Measurements from ENCODE around the gene ZNF385A. TPM values are rescaled to one million over a fixed set of nuclear protein-coding genes. Genes with fewer than 3 reads are reported as not detected.
A peak's percentile ranks its signal among the peaks of the same experiment; 100 is the strongest.

Gene ZNF385A
- total RNA-seq, 4 donors from 2014 or later: 24.2 to 38.9 (median 29.3) TPM

DNA sequence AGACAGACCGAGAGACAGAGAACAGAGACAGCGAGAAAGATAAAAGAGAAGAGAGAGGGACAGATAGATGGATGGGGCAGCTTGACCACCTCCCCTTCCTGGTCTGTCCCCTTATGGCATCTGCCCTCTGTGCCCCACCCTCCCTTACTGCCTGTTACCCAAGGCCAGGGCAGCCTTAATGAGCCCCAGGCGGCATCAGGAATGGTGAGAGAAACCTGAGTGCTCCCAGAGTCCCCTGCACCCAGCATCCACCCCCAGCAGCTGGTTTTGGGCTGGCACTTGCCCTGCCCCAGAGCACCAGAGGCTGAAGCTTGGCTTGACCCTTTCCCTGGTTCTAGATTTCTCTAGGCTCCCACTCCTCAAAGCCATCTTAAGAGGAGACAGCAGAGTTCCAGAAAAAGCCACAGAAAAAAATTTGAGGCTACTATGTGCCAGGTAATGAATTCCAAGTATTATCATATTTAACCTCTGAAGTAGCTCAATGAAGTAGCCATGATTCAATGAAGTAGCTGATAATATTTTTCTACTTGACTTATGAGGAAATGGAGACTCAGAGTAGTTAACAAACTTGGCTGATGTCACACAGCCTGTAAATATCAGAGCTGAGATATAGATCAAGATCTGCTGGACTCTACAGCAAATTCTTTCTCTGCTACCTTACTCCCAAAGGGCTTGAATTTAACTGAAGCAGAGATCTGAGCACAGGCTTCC, 2.0 kb upstream of the ZNF385A start:
- TF ChIP-seq POLR2A (IDR thresholded peaks at IDR 0.05): no peak
- intact Hi-C loops (cut with DNase I): no loop called here

DNA sequence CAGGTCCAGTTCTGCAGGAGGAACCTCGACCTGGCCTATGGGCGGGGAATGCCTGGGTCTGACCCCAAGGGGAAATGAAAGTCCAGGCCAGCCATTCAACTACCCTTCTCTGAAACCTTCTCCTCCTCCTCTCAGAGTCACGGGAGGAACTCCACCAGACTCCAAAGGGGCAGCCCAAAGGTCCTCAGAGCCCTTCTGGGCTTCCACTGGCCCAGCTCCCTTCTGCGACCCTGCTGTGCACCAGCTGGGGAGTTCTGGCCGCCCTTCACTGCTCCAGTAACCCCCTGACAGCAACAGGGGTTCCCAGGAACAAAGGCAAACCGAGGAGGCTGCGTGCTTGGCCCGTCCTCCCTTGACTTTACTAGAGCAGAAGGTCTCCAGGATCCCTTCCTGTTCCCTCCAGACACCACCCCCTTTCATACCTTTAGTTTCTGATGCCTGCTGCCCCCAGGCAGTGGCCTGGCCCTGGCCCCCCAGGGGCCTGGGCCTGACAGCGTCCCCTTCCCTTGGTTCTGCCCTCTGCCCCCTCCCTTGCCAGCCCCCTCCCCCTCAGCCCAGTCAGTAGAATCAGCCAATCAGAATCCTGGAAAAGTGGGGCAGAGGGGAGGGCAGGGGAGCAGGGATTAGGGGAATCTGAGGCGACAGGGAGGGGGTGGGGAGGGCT, 850 bp upstream of the ZNF385A start:
- Histone ChIP-seq H3K4me1 (peaks cover 67 to 84% of the 10 kb centered on the region in 2 donors), H3K9me3 (no peaks in the 10 kb centered on the region), H3K27me3 (no peaks in the 10 kb centered on the region), H3K36me3 (no peaks in the 10 kb centered on the region), H3K27ac (peak overlapping the region; percentile 59 to 97 (median 89)), H3K4me3 (replicated peaks in 1 of 3) (no peak overlapping the region)
- DNase-seq: no peak
- 54 to 64% methylated on average over 10 of the region's 10 CpGs for WGBS, 2 donors
- intact Hi-C loops (cut with DNase I): no loop called here
- TF ChIP-seq, protein P1, sequence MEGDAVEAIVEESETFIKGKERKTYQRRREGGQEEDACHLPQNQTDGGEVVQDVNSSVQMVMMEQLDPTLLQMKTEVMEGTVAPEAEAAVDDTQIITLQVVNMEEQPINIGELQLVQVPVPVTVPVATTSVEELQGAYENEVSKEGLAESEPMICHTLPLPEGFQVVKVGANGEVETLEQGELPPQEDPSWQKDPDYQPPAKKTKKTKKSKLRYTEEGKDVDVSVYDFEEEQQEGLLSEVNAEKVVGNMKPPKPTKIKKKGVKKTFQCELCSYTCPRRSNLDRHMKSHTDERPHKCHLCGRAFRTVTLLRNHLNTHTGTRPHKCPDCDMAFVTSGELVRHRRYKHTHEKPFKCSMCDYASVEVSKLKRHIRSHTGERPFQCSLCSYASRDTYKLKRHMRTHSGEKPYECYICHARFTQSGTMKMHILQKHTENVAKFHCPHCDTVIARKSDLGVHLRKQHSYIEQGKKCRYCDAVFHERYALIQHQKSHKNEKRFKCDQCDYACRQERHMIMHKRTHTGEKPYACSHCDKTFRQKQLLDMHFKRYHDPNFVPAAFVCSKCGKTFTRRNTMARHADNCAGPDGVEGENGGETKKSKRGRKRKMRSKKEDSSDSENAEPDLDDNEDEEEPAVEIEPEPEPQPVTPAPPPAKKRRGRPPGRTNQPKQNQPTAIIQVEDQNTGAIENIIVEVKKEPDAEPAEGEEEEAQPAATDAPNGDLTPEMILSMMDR (IDR thresholded peaks at IDR 0.05): no peak
- TF ChIP-seq POLR2A (IDR thresholded peaks at IDR 0.05): no peak

More for the DNA sequence above, 2.0 kb upstream of the ZNF385A start:
- 91 to 95% methylated on average over 3 of the region's 3 CpGs for WGBS, 2 donors
- Histone ChIP-seq H3K27ac (peak overlapping the region; percentile 89 to 97 (median 96)), H3K27me3 (no peaks in the 10 kb centered on the region), H3K4me3 (replicated peaks in 1 of 3) (no peak overlapping the region), H3K4me1 (peaks cover 62 to 78% of the 10 kb centered on the region in 2 donors), H3K36me3 (no peaks in the 10 kb centered on the region), H3K9me3 (no peaks in the 10 kb centered on the region)
- DNase-seq: no peak

DNA sequence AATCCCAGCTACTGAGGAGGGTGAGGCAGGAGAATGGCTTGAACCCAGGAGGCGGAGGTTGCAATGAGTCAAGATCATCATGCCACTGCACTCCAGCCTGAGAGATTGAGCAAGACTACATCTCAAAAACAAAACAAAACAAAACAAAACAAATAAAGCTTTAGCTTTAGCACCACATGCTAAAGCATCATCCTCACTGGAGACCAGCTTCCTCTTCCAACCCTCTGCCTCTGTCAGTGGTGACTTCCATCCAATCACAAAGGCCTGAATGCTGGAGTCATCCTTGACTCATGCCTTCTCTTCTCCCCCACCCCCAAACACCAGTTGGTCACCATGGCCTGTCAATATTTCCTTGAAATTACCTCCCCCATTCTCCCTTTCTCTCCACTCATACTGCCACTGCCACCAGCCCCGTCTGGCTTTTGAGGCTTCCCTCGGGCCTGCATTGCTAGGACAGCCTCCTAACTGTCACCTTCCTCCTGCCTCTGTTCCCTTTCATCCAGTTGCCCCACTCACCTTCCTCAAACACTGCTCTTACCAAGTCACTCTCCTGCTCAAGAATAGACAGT, 1.4 kb downstream of the ZNF385A start:
- TF ChIP-seq POLR2A (IDR thresholded peaks at IDR 0.05): no peak
- TF ChIP-seq, protein P1 (IDR thresholded peaks at IDR 0.05): no peak
- Histone ChIP-seq H3K4me3 (replicated peaks in 1 of 3) (no peak overlapping the region), H3K27me3 (no peaks in the 10 kb centered on the region), H3K27ac (peak overlapping the region; percentile 26 to 72 (median 49)), H3K9me3 (no peaks in the 10 kb centered on the region), H3K4me1 (peaks cover 60 to 91% of the 10 kb centered on the region in 2 donors), H3K36me3 (no peaks in the 10 kb centered on the region)
- WGBS, 2 donors: 88 to 93% methylated on average over 3 of the region's 3 CpGs
- no peak for DNase-seq
- intact Hi-C loops (cut with DNase I): no loop called here

DNA sequence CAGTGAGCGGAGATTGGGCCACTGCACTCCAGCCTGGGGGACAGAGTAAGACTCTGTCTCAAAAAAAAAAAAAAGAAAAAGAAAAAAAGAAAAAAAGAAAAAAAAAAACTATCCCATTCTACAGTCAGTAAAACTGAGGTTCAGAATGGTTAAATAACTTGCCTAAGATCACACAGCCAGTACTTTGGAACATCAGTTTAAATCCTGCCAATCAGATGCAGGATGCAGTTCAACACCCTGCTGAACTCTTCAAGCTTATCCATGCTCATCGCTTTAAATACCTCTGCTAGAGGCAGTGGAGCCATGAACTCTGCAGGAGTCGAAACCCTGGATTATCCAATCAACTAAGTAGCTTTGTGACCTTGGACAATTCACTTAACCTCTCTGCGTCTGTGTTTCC, 3.4 kb downstream of the ZNF385A start:
- no peak for TF ChIP-seq POLR2A (IDR thresholded peaks at IDR 0.05)
- TF ChIP-seq, protein P1 (IDR thresholded peaks at IDR 0.05): no peak
- no peak overlapping the region for H3K4me3 ChIP-seq (replicated peaks in 1 of 3)
- no peaks in the 10 kb centered on the region for H3K27me3 ChIP-seq
- intact Hi-C loops (cut with DNase I): no loop called here
- H3K36me3 ChIP-seq: no peaks in the 10 kb centered on the region
- peak in 1 of 2 donors; percentile 47 for DNase-seq
- H3K9me3 ChIP-seq: no peaks in the 10 kb centered on the region
- 63 to 72% methylated on average over 4 of the region's 4 CpGs for WGBS, 2 donors
- peaks cover 47 to 85% of the 10 kb centered on the region in 2 donors for H3K4me1 ChIP-seq
- peak overlapping the region; percentile 3 to 72 (median 49) for H3K27ac ChIP-seq

DNA sequence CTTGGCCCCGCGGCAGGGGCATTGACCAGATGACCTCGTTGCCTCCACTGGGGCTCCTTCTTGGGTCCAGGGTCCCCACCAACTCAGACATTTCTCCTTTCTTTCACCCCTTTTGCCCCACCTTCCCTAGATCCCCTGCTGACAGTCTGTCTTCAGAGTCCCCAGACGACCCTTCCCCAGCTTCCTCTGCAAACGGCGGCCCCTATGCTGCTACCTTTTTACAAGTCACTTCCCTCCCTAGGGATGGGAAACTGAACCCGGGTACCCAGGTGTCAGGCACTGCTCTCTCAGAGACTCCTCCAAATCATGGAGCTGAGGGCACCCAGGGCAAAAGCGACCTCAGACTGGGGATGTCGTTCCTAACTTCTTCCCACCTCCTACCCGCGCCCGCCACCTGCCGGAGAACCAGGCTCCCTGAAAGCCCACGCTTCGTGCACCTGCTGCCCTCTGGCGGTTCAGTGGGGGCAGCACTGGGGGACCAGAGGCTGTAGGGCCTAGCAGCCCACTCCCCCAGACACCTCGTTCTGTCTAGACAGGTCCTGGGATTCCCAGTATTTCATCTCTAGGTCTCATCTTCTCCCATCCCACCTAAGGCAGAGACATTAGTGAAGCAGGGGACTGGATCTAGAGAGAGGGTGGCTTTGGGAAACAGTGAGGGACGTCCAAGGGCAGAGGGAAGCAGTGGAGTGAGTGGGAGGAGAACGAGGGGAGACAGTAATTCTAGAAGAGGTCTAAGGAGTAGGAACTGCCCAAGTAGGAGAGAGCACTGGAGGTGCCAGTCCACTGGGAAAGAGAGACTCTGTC, 4.9 kb downstream of the ZNF385A start:
- TF ChIP-seq, protein P1 (IDR thresholded peaks at IDR 0.05): peak; percentile 96 to 100 (median 99)
- no peak for TF ChIP-seq POLR2A (IDR thresholded peaks at IDR 0.05)
- peak; percentile 85 to 93 for DNase-seq
- no peaks in the 10 kb centered on the region for H3K27me3 ChIP-seq
- H3K4me3 ChIP-seq (replicated peaks in 1 of 3): peak overlapping the region in 1 of 3 donors; percentile 18
- H3K36me3 ChIP-seq: no peaks in the 10 kb centered on the region
- peaks cover 42 to 85% of the 10 kb centered on the region in 2 donors for H3K4me1 ChIP-seq
- WGBS, 2 donors: 15 to 21% methylated on average over 18 of the region's 19 CpGs
- no peaks in the 10 kb centered on the region for H3K9me3 ChIP-seq
- intact Hi-C loops (cut with DNase I): no loop called here
- peak overlapping the region in 2 of 3 donors; percentile 57 to 71 for H3K27ac ChIP-seq

Data from thyroid gland (tissue), 4 donors.